K562 (cell line): ENCODE data around the gene CMPK1. TPM values are rescaled to one million over a fixed set of nuclear protein-coding genes. Genes with fewer than 3 reads are reported as not detected.

Source experiments
- ATAC-seq: fragments of 200-7000 bp; cut with Tn5 transposase; 3 replicates; pipeline ENCODE4 v1.9.1; 2020; ENCODE audit warnings: moderate library complexity
- BruUV-seq: library from RNA; stranded (reverse); fragments of 400-500 nt; replicated peaks from 2 replicates; lab custom pipeline; 2021; lab: Mats Ljungman, UMichigan
- CTCF ChIA-PET: fragments of 300-600 bp; formaldehyde crosslinking; extraction: SDS; loops from one replicate; lab custom pipeline; 2021; ENCODE audit warnings: low intra/inter-chr PET ratio; lab: Yijun Ruan, JAX
- POLR2A ChIA-PET: fragments of 300-600, 350-650 bp; sonication (Branson Sonifier 250); formaldehyde crosslinking; extraction: SDS; loops from one replicate; lab custom pipeline; 2021; ENCODE audit warnings: antibody characterized with exemption, inconsistent platforms; lab: Yijun Ruan, JAX
- DNase-seq, 4 experiments: peaks; one replicate each; pipeline versions ENCODE4 v3.0.0 to v3.0.0-alpha.2; 2011 to 2018; ENCODE audit warnings: low spot score in 3 of 4, mixed read lengths in 3 of 4; ENCODE audit errors: extremely low read depth in 1 of 4
- FAIRE-seq: peaks from 2 replicates; lab custom pipeline; 2011; peaks lifted over from hg19 to GRCh38; lab: Jason Lieb, UNC
- H2AFZ ChIP-seq: 2 replicates; pipeline ENCODE4 v1.6.0; 2011; ENCODE audit warnings: low read depth, low read length, control low read depth, inconsistent platforms
- H3K27ac ChIP-seq: fragments of 200-600 bp; 3 replicates; pipeline ENCODE4 v1.8.0; 2011; ENCODE audit warnings: low read depth, mild to moderate bottlenecking, control low read depth, inconsistent platforms, low read length, moderate library complexity, mixed read lengths; ENCODE audit errors: extremely low read depth
- H3K27me3 ChIP-seq, 2 experiments: fragments of 300-600 bp in 1 of 2; 2 replicates in 1 of 2; 3 replicates in 1 of 2; pipeline versions ENCODE4 v1.6.0 to v1.8.0; 2011; ENCODE audit warnings: inconsistent platforms in 2 of 2, low read length in 2 of 2, mild to moderate bottlenecking in 1 of 2, mixed read lengths in 1 of 2, moderate library complexity in 1 of 2; ENCODE audit not compliant: control insufficient read depth in 2 of 2, insufficient read depth in 2 of 2
- H3K36me3 ChIP-seq: fragments of 300-600 bp; 3 replicates; pipeline ENCODE4 v1.8.0; 2011; ENCODE audit warnings: mild to moderate bottlenecking, low read length, inconsistent platforms; ENCODE audit not compliant: control insufficient read depth, insufficient read depth
- H3K4me1 ChIP-seq, 2 experiments: fragments of 200-600 bp in 1 of 2; replicated peaks in 1 of 2; 2 replicates in 1 of 2; 3 replicates in 1 of 2; pipeline versions ENCODE4 v1.5.1 to v1.8.0; 2011; ENCODE audit warnings: inconsistent platforms in 2 of 2, low read length in 2 of 2, mild to moderate bottlenecking in 1 of 2, mixed read lengths in 1 of 2, moderate library complexity in 1 of 2; ENCODE audit not compliant: control insufficient read depth in 2 of 2, insufficient read depth in 2 of 2
- H3K4me2 ChIP-seq: 2 replicates; pipeline ENCODE4 v1.6.1; 2011; ENCODE audit warnings: low read length, control low read depth, inconsistent platforms, mixed read lengths; ENCODE audit not compliant: insufficient read depth
- H3K4me3 ChIP-seq: fragments of 200-600 bp; sonication (generic), shearing (Covaris generic); 2 replicates; pipeline ENCODE4 v1.5.1; 2016; ENCODE audit warnings: control low read depth, inconsistent platforms
- H3K79me2 ChIP-seq: fragments of 200-600 bp; 3 replicates; pipeline ENCODE4 v1.8.0; 2011; ENCODE audit warnings: low read length, inconsistent platforms; ENCODE audit not compliant: control insufficient read depth, insufficient read depth
- H3K9ac ChIP-seq, 2 experiments: 2 replicates each; pipeline versions ENCODE4 v1.6.0 to v1.6.1; 2011; ENCODE audit warnings: low read depth in 2 of 2, low read length in 2 of 2, control low read depth in 1 of 2, inconsistent platforms in 1 of 2, mild to moderate bottlenecking in 1 of 2, mixed read lengths in 1 of 2; ENCODE audit not compliant: insufficient read depth in 1 of 2
- H3K9me1 ChIP-seq: one replicate; pipeline ENCODE4 v1.6.0; 2011; ENCODE audit warnings: inconsistent platforms, mild to moderate bottlenecking, low read length, moderate library complexity; ENCODE audit not compliant: control insufficient read depth, insufficient read depth
- H3K9me3 ChIP-seq: replicated peaks from 2 replicates; pipeline ENCODE4 v1.5.1; 2011; ENCODE audit warnings: low read depth, low read length, inconsistent platforms; ENCODE audit not compliant: control insufficient read depth, insufficient read depth
- H4K20me1 ChIP-seq: replicated peaks from 2 replicates; pipeline ENCODE4 v1.6.1; 2011; ENCODE audit warnings: low read length, inconsistent platforms, mixed read lengths; ENCODE audit not compliant: control insufficient read depth, insufficient read depth
- SMAD3 ChIP-seq: fragments of 450-650 bp; formaldehyde crosslinking; conservative IDR thresholded peaks from 2 replicates; pipeline ENCODE4 v1.4.0; 2020; ENCODE audit warnings: mild to moderate bottlenecking
- ZBTB17 ChIP-seq: fragments of 450-650 bp; formaldehyde crosslinking; IDR thresholded peaks from 2 replicates; pipeline ENCODE4 v1.4.0; 2020; ENCODE audit warnings: mild to moderate bottlenecking
- ZNF133 ChIP-seq: fragments of 250-450 bp; sonication (Bioruptor Pico); IDR thresholded peaks from 2 replicates; pipeline ENCODE4 v1.4.0; 2020; ENCODE audit warnings: mild to moderate bottlenecking
- ZNF197 ChIP-seq: fragments of 200-800 bp; sonication (Bioruptor generic); IDR thresholded peaks from 2 replicates; pipeline ENCODE4 v1.6.1; 2016; ENCODE audit warnings: low read depth, missing genetic modification characterization, missing compliant biosample characterization
- WGBS: fragments of 100-300 bp; shearing (Covaris generic); methylation state at CpG from one replicate; pipeline ENCODE4 v1.1.6; 2016; ENCODE audit warnings: low coverage, mixed read lengths; ENCODE audit not compliant: insufficient coverage; ENCODE audit errors: missing lambda C conversion rate; 5-methylcytosine and 5-hydroxymethylcytosine counted together
- in situ Hi-C: fragments of 300-500 bp; cut with MboI; formaldehyde crosslinking; loops from 4 replicates; pipeline ENCODE4 v1.15.0; 2018; ENCODE audit warnings: inconsistent platforms, mixed read lengths
- intact Hi-C: fragments of 100-400 bp; cut with micrococcal nuclease; formaldehyde crosslinking; loops from 2 replicates; pipeline ENCODE4 v1.14.2; 2022
- polyA plus RNA-seq, 8 experiments: library from polyadenylated mRNA; depleted of rRNA in 4 of 8; stranded (reverse) in 5 of 8; unstranded in 3 of 8; fragments of >200 nt; fragmentation: Nextera tagmentation in 2 of 8; fragmentation: Illumina TruSeq in 1 of 8; extraction: Ambion mirVana in 2 of 8; extraction: Trizol in 1 of 8; gene quantifications; 2 replicates each; pipeline versions ENCODE4 v1.2.1 to v1.2.3, GENCODE V29; 2011 to 2014; ENCODE audit warnings: inconsistent platforms in 1 of 8, missing spikeins in 1 of 8
- total RNA-seq, 7 experiments: library from RNA; depleted of rRNA in 6 of 7; stranded (reverse); fragments of >200 nt in 6 of 7; fragmentation: Illumina TruSeq in 2 of 7; extraction: Trizol in 2 of 7; gene quantifications; 2 replicates each; pipeline versions ENCODE4 v1.2.1 to v1.2.3, GENCODE V29; 2011 to 2021; ENCODE audit warnings: low replicate concordance in 1 of 7
- TF ChIP-seq, protein P1 (sequence below): sonication (generic); formaldehyde crosslinking; IDR thresholded peaks from 2 replicates; pipeline ENCODE4 v1.4.0; 2020; ENCODE audit warnings: mild to moderate bottlenecking, missing genetic modification reagents
- TF ChIP-seq, protein P2 (sequence below): IDR thresholded peaks from 3 replicates; pipeline ENCODE4 v1.6.1; 2011; ENCODE audit warnings: borderline replicate concordance, mild to moderate bottlenecking; ENCODE audit not compliant: insufficient read length, insufficient read depth
- TF ChIP-seq, protein P3 (sequence below): IDR thresholded peaks from 2 replicates; pipeline ENCODE4 v1.6.1; 2011; ENCODE audit not compliant: insufficient read length; ENCODE audit errors: extremely low read depth
- TF ChIP-seq, protein P4 (sequence below): fragments of 250-450 bp; sonication (Bioruptor Pico); IDR thresholded peaks from 2 replicates; pipeline ENCODE4 v1.4.0; 2020; ENCODE audit warnings: mild to moderate bottlenecking, moderate library complexity
- TF ChIP-seq, protein P5 (sequence below): sonication (generic); formaldehyde crosslinking; IDR thresholded peaks from 2 replicates; pipeline ENCODE4 v1.8.1; 2023; ENCODE audit warnings: mild to moderate bottlenecking, missing genetic modification reagents
- TF ChIP-seq, protein P6 (sequence below): fragments of 450-650 bp; formaldehyde crosslinking; IDR thresholded peaks from 2 replicates; pipeline ENCODE4 v1.4.0; 2022; ENCODE audit warnings: missing genetic modification characterization

Gene CMPK1
- total and polyA plus RNA-seq, 9 of the 15 experiments (the other 6 are each of a cell fraction or from before 2014, with no cell fraction given), result 54.5 to 197 (median 116) TPM

DNA sequence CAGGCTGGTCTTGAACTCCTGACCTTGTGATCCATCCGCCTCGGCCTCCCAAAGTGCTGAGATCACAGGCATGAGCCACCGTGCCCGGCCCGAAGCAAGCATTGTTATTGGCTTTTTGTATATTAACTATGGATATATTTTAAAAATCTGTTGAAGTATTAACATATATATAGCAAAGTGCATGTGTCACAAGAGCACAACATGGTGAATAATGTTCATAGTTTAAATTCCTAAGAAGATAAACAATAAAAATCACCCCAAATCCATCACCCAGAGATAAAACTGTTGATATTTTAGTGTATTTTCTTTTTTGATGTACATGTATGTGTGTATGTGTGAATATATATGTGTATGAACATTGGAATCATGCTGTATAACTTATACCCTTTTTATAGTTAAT lies 73.4 kb downstream of the CMPK1 start (continued):
- TF ChIP-seq, protein P1, sequence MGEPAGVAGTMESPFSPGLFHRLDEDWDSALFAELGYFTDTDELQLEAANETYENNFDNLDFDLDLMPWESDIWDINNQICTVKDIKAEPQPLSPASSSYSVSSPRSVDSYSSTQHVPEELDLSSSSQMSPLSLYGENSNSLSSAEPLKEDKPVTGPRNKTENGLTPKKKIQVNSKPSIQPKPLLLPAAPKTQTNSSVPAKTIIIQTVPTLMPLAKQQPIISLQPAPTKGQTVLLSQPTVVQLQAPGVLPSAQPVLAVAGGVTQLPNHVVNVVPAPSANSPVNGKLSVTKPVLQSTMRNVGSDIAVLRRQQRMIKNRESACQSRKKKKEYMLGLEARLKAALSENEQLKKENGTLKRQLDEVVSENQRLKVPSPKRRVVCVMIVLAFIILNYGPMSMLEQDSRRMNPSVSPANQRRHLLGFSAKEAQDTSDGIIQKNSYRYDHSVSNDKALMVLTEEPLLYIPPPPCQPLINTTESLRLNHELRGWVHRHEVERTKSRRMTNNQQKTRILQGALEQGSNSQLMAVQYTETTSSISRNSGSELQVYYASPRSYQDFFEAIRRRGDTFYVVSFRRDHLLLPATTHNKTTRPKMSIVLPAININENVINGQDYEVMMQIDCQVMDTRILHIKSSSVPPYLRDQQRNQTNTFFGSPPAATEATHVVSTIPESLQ (CRISPR knock-in tag), result no peak
- TF ChIP-seq ZNF197 (CRISPR knock-in tag), result no peak
- TF ChIP-seq, protein P2, sequence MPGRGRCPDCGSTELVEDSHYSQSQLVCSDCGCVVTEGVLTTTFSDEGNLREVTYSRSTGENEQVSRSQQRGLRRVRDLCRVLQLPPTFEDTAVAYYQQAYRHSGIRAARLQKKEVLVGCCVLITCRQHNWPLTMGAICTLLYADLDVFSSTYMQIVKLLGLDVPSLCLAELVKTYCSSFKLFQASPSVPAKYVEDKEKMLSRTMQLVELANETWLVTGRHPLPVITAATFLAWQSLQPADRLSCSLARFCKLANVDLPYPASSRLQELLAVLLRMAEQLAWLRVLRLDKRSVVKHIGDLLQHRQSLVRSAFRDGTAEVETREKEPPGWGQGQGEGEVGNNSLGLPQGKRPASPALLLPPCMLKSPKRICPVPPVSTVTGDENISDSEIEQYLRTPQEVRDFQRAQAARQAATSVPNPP, result no peak
- TF ChIP-seq ZBTB17 (CRISPR knock-in tag), result no peak

DNA sequence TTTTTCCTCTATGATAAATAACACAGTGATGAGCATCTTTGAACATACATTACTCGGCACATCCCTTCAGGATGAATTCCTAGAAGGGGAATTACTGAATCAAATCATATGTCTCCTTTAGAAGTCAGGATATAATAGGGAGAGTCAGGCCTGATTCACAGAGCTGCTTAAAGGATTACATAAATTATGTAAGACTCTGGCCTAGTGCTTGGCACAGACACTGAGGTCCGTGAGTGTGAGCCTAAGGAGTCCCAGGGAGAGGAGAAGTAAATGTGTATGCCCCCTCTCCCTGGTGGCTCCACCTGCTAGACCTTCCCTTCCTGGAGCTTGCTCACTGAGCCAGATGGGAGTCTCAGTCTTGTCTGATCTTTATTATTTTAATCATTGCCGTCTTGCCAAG lies 73.9 kb downstream of the CMPK1 start:
- Histone ChIP-seq H3K27me3 (peaks cover 72 to 75% of the 10 kb centered on the region in 2 experiments), H3K9ac (no peak overlapping the region), H3K9me1 (no peaks in the 10 kb centered on the region), H3K36me3 (no peaks in the 10 kb centered on the region), H3K4me3 (no peak overlapping the region), H3K79me2 (no peaks in the 10 kb centered on the region), H4K20me1 (no peaks in the 10 kb centered on the region), H3K4me1 (peaks cover 0 to 2% of the 10 kb centered on the region in 2 experiments; a peak in 1 of 5 replicates), H3K9me3 (no peaks in the 10 kb centered on the region), H3K4me2 (no peak overlapping the region), H3K27ac (no peak overlapping the region), H2AFZ (no peak overlapping the region)
- no TSS peak for BruUV-seq
- intact Hi-C loops, result no loop called here
- FAIRE-seq (no peak), ATAC-seq (no peak), DNase-seq (no peak)
- CTCF ChIA-PET, result no interaction called here
- 4% methylated on average over 3 of the region's 3 CpGs for WGBS
- POLR2A ChIA-PET, result interaction anchor here (0.6 to 1.1 kb wide), 4 partner anchors 10 to 174 kb away, joined by 3 to 4 read pairs (median 3); no protein-coding TSS in a partner anchor
- in situ Hi-C loops, result no loop called here
- TF ChIP-seq ZNF133 (CRISPR knock-in tag) (no peak), SMAD3 (CRISPR knock-in tag) (no peak)
- TF ChIP-seq, protein P3, sequence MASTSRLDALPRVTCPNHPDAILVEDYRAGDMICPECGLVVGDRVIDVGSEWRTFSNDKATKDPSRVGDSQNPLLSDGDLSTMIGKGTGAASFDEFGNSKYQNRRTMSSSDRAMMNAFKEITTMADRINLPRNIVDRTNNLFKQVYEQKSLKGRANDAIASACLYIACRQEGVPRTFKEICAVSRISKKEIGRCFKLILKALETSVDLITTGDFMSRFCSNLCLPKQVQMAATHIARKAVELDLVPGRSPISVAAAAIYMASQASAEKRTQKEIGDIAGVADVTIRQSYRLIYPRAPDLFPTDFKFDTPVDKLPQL, result no peak
- TF ChIP-seq, protein P4, sequence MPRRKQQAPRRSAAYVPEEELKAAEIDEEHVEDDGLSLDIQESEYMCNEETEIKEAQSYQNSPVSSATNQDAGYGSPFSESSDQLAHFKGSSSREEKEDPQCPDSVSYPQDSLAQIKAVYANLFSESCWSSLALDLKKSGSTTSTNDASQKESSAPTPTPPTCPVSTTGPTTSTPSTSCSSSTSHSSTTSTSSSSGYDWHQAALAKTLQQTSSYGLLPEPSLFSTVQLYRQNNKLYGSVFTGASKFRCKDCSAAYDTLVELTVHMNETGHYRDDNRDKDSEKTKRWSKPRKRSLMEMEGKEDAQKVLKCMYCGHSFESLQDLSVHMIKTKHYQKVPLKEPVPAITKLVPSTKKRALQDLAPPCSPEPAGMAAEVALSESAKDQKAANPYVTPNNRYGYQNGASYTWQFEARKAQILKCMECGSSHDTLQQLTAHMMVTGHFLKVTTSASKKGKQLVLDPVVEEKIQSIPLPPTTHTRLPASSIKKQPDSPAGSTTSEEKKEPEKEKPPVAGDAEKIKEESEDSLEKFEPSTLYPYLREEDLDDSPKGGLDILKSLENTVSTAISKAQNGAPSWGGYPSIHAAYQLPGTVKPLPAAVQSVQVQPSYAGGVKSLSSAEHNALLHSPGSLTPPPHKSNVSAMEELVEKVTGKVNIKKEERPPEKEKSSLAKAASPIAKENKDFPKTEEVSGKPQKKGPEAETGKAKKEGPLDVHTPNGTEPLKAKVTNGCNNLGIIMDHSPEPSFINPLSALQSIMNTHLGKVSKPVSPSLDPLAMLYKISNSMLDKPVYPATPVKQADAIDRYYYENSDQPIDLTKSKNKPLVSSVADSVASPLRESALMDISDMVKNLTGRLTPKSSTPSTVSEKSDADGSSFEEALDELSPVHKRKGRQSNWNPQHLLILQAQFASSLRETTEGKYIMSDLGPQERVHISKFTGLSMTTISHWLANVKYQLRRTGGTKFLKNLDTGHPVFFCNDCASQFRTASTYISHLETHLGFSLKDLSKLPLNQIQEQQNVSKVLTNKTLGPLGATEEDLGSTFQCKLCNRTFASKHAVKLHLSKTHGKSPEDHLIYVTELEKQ (CRISPR knock-in tag), result no peak
- TF ChIP-seq, protein P5, sequence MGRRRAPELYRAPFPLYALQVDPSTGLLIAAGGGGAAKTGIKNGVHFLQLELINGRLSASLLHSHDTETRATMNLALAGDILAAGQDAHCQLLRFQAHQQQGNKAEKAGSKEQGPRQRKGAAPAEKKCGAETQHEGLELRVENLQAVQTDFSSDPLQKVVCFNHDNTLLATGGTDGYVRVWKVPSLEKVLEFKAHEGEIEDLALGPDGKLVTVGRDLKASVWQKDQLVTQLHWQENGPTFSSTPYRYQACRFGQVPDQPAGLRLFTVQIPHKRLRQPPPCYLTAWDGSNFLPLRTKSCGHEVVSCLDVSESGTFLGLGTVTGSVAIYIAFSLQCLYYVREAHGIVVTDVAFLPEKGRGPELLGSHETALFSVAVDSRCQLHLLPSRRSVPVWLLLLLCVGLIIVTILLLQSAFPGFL, result no peak
- TF ChIP-seq, protein P6, sequence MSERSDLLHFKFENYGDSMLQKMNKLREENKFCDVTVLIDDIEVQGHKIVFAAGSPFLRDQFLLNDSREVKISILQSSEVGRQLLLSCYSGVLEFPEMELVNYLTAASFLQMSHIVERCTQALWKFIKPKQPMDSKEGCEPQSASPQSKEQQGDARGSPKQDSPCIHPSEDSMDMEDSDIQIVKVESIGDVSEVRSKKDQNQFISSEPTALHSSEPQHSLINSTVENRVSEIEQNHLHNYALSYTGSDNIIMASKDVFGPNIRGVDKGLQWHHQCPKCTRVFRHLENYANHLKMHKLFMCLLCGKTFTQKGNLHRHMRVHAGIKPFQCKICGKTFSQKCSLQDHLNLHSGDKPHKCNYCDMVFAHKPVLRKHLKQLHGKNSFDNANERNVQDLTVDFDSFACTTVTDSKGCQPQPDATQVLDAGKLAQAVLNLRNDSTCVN, result no peak
